ENCODE results near the gene DENND4A.

DNA sequence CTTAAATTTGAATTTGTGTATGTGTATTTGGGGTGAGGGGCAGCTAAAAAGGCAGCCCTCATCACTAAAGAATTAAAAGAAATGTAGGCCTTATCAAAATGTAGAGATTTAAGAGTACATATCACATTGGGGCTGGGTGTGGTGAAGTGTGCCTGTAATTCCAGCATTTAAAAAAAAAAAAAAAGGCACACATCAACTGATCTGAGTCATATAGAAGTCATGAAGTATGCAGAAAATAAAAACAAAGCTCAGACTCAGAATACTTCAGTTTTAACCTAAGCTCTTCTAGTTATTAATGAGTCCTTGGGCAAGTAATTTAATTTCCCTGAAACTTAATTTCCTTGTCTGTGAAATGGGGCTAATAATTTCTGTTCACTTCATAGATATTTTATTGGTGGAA lies 138.8 kb downstream of the DENND4A start:
- TF ChIP-seq, protein P1, sequence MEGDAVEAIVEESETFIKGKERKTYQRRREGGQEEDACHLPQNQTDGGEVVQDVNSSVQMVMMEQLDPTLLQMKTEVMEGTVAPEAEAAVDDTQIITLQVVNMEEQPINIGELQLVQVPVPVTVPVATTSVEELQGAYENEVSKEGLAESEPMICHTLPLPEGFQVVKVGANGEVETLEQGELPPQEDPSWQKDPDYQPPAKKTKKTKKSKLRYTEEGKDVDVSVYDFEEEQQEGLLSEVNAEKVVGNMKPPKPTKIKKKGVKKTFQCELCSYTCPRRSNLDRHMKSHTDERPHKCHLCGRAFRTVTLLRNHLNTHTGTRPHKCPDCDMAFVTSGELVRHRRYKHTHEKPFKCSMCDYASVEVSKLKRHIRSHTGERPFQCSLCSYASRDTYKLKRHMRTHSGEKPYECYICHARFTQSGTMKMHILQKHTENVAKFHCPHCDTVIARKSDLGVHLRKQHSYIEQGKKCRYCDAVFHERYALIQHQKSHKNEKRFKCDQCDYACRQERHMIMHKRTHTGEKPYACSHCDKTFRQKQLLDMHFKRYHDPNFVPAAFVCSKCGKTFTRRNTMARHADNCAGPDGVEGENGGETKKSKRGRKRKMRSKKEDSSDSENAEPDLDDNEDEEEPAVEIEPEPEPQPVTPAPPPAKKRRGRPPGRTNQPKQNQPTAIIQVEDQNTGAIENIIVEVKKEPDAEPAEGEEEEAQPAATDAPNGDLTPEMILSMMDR (IDR thresholded peaks at IDR 0.05), result no peak
- no peak for TF ChIP-seq POLR2A (IDR thresholded peaks at IDR 0.05)
- no peak for TF ChIP-seq POLR2AphosphoS5 (IDR thresholded peaks at IDR 0.05)

Measured in gastroesophageal sphincter (tissue), 3 donors.